ENCODE data around the gene NAP1L4. TPM values are rescaled to one million over a fixed set of nuclear protein-coding genes. Genes with fewer than 3 reads are reported as not detected.

NAP1L4 gene
- total RNA-seq, 1 donor: 99.6 TPM

DNA sequence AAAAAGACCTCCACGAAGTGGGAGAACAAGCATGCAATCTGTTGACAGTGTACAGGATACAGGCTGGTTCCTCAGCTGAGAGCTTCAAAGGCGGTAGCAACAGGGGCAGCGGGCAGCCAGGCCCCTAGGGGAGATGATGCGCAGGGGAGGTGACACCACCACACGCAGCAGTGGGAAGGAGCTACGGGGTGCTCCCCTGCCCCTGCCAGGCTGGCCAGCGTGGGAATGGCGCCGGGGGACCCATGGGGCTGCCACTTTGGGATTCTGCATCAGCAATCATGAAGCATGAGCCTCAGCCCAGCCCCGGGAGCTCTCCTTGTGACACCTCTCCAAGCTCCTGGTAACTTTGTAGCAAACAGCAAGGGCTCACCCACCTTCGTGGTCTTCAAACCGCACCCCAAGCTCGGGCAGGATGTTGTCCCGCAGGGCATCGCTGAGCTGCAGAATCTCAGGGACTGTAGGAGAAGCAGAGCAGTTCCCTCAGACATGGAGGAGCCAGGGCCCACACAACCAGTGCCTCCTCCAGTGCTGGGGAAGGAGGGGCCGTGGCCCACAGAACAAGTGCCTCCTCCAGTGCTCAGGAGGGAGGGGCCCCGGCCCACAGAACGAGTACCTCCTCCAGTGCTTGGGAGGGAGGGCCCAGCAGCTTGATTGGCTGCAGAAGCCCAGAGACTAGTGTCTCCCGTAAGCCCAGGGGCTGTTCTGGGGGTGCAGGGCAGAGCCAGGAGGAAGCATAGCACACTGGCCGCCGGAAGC, 14.6 kb upstream of the NAP1L4 start:
- TF ChIP-seq CTCF (IDR thresholded peaks at IDR 0.05; ENCODE audit: insufficient read depth, low read length): no peak
- no peak for DNase-seq (ENCODE audit: low read depth)

DNA sequence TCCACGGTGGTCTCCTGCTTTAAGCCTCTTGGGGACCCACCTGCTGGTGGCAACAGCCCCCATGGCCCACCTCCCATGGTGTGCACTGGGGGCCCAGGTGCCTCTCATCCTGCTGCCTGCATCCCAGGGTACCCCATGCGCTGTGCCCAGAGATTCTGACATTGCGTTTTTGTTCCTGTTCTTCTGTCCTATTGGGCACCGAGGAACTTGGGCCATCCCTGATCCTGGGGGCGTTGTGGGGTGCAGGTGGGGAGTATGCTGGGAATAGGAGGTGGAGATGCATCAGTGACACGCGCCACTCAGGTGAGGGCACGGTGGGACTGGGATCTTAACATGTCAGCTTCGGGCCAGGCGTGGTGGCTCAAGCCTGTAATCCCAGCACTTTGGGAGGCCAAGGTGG, 12.4 kb upstream of the NAP1L4 start:
- TF ChIP-seq CTCF (IDR thresholded peaks at IDR 0.05; ENCODE audit: insufficient read depth, low read length): no peak
- DNase-seq (ENCODE audit: low read depth): no peak
- no peak overlapping the region for H3K4me3 ChIP-seq (ENCODE audit: low read depth, low read length)

More for the DNA sequence above, 14.6 kb upstream of the NAP1L4 start:
- no peak overlapping the region for H3K4me3 ChIP-seq (ENCODE audit: low read depth, low read length)

DNA sequence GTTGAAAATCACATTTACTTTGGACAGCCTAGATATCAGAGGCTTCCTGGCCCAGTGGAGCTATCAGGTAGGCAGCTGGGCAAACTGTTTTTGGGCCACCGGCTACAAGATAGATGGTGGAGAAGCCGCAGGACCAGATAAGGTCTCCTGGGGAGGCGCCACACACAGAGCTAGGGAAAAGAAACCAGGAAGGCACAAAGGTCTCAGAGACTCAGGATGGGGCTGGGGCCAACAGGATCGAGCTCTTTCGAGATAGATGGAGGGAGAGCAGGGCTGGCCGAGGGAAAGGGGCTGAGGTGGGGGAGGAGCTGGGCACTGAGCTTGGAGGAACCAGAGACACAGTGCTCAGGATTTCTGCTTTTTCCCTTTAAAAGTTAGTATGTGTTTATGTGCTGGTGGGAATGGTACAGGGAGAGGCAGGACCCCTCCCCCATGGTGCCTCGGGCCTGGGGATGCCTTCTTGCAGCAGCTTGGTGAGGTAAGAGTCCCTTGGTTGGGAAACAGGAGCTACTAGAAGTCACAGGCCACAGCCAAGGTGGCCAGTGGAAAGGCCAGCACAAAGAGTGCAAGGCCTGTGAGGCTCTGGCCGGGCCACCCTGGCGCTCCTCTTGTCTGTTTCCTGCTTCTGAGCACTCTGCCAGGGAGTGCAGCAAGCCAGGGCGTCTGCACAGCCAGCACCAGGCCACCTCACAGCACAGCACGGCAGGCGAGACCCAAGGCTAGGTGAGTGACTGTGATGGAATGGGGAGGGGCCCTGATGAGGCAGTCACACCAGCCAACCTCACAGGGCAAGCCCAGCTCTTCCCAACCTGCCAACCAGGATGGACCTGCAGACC, 11.5 kb upstream of the NAP1L4 start:
- no peak overlapping the region for H3K4me3 ChIP-seq (ENCODE audit: low read depth, low read length)
- no peak for TF ChIP-seq CTCF (IDR thresholded peaks at IDR 0.05; ENCODE audit: insufficient read depth, low read length)
- DNase-seq (ENCODE audit: low read depth): no peak

- no peak overlapping the region for H3K4me3 ChIP-seq (ENCODE audit: low read depth, low read length)
- no peak for TF ChIP-seq CTCF (IDR thresholded peaks at IDR 0.05; ENCODE audit: insufficient read depth, low read length)
- no peak for DNase-seq (ENCODE audit: low read depth)
Observed at GRCh38 chr11:3002871-3003270, 10.7 kb upstream of the NAP1L4 start.

- no peak for DNase-seq (ENCODE audit: low read depth)
- no peak for TF ChIP-seq CTCF (IDR thresholded peaks at IDR 0.05; ENCODE audit: insufficient read depth, low read length)
- no peak overlapping the region for H3K4me3 ChIP-seq (ENCODE audit: low read depth, low read length)
Observed at GRCh38 chr11:3002351-3002861, 10.3 kb upstream of the NAP1L4 start.

GRCh38 chr11:3001496-3001895, 9.4 kb upstream of the NAP1L4 start:
- no peak overlapping the region for H3K4me3 ChIP-seq (ENCODE audit: low read depth, low read length)
- TF ChIP-seq CTCF (IDR thresholded peaks at IDR 0.05; ENCODE audit: insufficient read depth, low read length): no peak
- no peak for DNase-seq (ENCODE audit: low read depth)
